GM19463 (cell line): Measurements from ENCODE around the gene FAM83D.
"Not testable (repeated sequence)": the region's sequence is repeated elsewhere in the genome, so short reads cannot be mapped to it uniquely, and the experiment has no call there.

Experiments
- ATAC-seq: cut with Tn5 transposase; IDR thresholded peaks from one replicate; pipeline ENCODE4 v1.9.1; 2021; ENCODE audit warnings: mild to moderate bottlenecking, moderate library complexity; ENCODE audit not compliant: unreplicated experiment

The FAM83D gene

GRCh38 chr20:38932457-38933120, 6.4 kb downstream of the FAM83D start:
- no peak for ATAC-seq

- no peak for ATAC-seq
Measured at GRCh38 chr20:38934530-38934929, 8.3 kb downstream of the FAM83D start.

GRCh38 chr20:38935285-38935684, 9.1 kb downstream of the FAM83D start:
- no peak for ATAC-seq

- ATAC-seq, result no peak
Measured at GRCh38 chr20:38935967-38936407, 9.8 kb downstream of the FAM83D start.

DNA sequence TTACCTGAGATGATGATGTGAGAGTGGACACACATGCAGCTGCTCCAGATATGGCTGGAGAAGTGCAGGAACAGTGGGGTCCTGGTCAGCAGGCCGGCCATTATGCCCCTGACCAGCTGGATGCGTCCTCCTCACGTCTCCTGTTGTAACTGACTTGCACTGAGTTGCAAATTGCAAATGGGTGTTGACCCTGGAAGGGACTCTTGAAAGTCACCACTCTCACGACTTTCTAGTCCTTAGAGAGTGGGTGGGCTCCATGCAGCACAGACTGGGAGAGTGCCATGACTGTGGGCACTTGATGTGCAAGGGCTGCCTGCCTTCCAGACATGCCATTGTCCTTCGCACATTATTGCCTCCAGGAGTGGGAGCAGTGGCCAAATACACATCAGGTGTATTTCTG, 10.8 kb downstream of the FAM83D start:
- ATAC-seq, result no peak

DNA sequence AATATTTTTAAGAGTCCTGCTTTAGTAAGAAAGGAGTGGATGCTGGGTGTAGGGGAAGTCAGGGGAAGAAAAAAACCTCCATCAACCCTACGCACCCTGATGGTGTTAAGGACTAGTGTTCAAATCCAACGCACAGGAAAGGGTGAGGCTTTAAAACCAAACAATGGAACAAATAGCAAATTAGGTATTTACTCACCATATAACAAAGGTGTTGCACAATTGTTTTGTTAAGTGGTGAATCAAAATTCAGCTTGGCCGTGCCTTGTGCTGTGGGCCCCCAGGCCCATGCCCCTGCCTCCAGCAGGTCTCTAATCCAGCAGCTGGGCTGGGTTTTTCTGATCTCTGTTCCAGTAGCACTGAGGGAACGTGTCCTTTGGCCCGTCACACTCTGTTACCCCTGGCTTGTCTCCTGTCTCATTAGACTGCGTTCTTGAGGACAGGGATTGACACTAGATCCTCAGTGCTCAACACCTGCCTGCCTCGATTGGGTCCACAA, 11.8 kb downstream of the FAM83D start:
- no peak for ATAC-seq

DNA sequence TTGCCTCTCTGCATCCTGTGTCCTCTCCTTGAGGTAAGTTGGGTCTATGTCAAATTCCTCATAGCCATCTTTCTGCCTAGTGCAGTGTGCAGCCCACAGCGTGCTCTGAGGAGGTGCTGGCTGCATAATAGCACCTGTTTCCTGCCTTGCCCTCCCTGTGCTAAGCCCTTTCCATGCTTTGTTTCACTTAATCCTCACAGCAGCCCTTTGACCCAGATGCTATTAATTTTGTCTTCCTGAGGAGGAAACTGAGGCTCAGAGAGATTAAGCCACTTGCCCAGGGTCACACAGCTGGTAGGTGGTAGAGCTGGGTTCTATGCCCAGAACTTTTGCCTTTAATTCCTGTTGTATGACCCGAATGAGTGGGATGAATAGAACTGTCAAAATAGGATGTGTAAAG, 13.5 kb downstream of the FAM83D start:
- no peak for ATAC-seq

GRCh38 chr20:38940644-38941043, 14.4 kb downstream of the FAM83D start:
- no peak for ATAC-seq

DNA sequence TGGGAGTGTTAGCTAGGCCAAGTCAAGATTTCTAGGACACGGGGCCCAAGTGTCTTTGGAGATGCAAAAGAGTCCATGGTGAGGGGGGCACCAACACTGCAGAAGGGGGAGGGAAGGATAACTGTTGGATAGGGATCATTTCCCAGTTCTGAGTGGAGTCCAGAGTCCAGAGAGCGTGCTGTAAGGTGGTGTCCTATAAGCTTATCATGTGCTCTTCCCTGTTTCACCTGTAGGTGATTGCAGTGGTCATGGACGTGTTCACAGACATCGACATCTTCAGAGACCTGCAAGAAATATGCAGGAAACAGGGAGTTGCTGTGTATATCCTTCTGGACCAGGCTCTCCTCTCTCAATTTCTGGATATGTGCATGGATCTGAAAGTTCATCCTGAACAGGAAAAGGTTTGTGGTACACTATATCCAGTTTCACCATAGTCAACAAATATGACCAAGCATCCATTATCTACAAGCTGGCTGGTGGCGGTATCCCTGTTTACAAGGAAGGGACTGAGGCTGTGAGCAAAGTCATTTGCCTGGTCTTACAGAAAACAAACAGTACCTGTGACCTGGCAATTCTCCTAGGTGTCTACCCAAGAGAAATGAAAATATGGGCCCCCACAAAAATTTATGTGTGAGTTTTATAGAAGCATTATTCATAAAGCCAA, 15.6 kb downstream of the FAM83D start:
- ATAC-seq, result no peak

DNA sequence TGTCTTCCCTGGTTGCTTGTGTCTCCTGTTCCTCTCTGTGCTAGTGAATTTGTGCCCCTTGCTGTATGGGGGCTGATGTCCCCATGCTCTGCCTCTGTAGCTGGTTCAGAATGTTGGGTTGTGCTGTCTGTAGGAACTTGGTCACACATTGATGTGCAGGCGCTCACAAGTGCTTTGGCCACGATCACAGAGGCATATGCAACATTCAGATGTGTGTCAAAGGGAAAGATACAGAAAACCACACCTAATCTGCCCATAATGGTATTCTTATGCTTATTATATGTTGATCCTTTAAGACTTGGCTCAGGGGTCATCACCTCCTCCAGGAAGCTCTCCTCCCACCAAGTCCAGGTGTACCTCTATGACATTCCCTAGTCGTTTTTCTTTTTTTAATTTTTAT, 18.8 kb downstream of the FAM83D start:
- no peak for ATAC-seq

DNA sequence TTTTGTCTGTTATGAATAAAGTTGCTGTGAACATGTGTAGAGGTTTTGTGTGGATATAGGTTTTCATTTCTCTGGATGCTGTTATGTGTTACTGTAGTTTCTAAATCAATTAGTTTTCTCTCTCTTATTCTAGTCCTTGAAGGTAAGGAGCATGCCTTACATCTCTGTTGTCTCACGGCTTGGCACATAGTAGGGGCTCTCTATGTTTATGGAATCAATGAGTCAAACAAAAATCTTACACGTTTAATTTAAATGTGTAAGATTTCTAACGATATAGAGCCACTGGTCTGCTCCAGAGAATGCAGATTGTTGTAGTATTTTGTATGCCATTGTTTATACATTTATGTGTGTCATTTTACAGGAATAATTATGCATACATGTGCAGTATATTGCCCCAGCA, 20.6 kb downstream of the FAM83D start:
- ATAC-seq, result no peak

DNA sequence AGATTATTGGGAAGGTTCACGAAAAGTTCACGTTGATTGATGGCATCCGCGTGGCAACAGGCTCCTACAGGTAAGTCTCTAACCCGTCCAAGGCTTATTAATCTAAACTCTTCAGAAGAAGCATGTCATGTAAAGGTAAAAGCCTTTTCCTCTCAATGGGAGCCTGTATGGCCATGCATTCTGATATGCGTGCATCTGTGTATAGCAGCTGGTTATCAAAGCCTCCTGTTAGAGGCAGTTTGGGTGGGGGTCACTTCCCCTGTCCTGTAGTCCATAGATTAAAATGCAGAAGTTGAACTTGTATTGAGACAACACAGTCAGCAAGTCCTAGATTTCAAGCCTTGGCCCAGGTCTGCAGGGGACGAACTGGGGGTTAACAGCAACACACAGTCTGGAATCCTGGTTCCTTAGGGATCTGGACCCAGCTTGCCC, 21.7 kb downstream of the FAM83D start:
- no peak for ATAC-seq

- ATAC-seq, result no peak
Measured at GRCh38 chr20:38950254-38950653, 24.0 kb downstream of the FAM83D start.

DNA sequence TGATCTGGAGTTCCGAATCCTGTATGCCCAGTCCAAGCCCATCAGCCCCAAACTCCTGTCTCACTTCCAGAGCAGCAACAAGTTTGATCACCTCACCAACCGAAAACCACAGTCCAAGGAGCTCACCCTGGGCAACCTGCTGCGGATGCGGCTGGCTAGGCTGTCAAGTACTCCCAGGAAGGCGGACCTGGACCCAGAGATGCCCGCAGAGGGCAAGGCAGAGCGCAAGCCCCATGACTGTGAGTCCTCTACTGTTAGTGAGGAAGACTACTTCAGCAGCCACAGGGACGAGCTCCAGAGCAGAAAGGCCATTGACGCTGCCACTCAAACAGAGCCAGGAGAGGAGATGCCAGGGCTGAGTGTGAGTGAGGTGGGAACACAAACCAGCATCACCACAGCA, 25.4 kb downstream of the FAM83D start:
- no peak for ATAC-seq

GRCh38 chr20:38952153-38952552, 25.9 kb downstream of the FAM83D start:
- no peak for ATAC-seq

DNA sequence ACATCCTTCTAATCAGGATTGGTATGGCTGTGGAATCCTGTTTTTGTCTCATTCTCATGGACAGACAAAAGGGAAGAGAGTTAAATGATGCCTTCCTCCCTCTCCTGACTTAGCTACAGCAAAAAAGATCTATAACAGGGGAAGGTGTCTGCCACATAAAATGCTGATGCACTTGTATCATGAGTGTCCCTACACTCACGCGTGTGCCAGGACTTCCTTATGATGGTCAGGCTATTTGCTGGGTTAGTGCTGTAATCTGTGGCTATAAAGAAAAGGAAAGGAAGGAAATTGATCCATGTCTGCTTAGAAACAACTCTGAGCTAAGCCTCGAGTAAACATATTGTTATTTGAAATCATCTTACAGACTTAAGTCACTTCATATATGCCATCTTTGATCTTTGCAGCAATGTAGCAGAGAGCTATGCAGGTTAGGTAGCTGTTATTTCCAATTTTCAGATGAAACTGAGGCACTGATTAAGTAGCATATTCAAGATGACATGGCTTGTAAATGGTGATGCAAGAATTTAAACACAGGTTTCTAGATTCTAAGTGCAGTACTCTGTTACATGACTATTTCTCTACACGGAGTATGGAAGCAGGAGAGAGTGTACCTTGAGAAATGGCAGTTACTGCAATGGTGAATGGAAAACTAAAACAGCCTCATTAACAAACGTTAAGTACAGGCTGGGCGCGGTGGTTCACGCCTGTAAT, 27.6 kb downstream of the FAM83D start:
- no peak for ATAC-seq

- ATAC-seq, result no peak
Measured at GRCh38 chr20:38957235-38957876, 31.1 kb downstream of the FAM83D start.

- ATAC-seq, result no peak
Measured at GRCh38 chr20:38957915-38958485, 31.8 kb downstream of the FAM83D start.

DNA sequence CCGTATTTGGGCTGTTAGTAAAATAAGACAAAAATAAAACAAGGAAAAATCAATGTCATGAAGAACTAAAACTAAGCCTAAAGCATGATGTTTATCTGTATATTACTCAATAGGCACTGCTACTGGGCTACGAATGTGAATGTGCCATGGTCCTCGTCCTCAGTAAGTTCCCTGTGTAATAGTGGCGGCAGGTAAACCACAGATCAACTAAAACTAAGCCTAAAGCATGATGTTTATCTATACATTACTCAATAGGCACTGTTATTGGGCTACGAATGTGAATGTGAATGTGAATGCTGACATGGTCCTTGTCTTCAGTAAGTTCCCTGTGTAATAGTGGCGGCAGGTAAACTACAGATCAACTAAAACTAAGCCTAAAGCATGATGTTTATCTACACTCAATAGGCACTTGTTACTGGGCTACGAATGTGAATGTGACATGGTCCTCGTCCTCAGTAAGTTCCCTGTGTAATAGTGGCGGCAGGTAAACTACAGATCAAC, 34.0 kb downstream of the FAM83D start:
- not testable (repeated sequence) for ATAC-seq

GRCh38 chr20:38961530-38962043, 35.4 kb downstream of the FAM83D start:
- ATAC-seq, result no peak
